M059J (cell line): Measurements from ENCODE around the gene DENND4B. TPM values are rescaled to one million over a fixed set of nuclear protein-coding genes. Genes with fewer than 3 reads are reported as not detected.

Experiments used
- DNase-seq: peaks from one replicate; pipeline ENCODE4 v3.0.0-alpha.2; 2012; ENCODE audit warnings: low read depth
- total RNA-seq: library from RNA; depleted of rRNA; stranded (reverse); fragments of >200 nt; shearing (Covaris generic); gene quantifications from 2 replicates; pipeline ENCODE4 v1.2.3, GENCODE V29; 2014

The DENND4B gene
- total RNA-seq, 1 experiment from 2014 or later = 8.4 TPM

- no peak for DNase-seq
Measured at GRCh38 chr1:153968408-153968807, 21.9 kb upstream of the DENND4B start.

GRCh38 chr1:153968000-153968363, 21.5 kb upstream of the DENND4B start:
- DNase-seq = no peak

GRCh38 chr1:153967107-153967999, 20.8 kb upstream of the DENND4B start, which contains the start of gene CREB3L4:
Gene CREB3L4, plus strand, starts transcription at chr1:153967902. Its CDS starts 624 bp downstream, at chr1:153968526.
- peak; percentile 98 for DNase-seq

DNA sequence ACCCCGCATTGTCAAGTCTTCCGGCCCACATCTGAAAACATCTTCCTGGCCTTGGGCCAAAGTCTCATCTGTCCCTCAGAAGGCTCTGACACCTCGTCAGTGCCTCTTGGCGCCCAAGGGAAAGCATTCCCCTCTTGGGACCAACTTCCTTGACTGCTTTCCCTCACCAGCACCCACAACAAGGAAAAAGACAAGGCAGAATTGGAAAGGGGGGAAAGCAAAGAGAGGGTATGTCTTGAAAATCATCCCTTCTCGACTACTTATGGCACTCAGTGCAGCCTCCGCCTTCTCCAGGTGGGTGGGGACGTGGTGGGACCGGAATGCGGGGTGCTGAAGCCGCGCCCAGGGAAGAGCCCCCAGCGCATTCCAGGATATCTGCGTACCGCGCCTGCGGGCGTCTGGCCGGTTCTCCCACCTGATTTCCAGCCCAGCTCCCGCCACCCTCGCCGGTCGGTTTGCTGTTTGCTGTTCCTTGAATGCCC, 17.4 kb upstream of the DENND4B start:
- DNase-seq = peak; percentile 70

DNA sequence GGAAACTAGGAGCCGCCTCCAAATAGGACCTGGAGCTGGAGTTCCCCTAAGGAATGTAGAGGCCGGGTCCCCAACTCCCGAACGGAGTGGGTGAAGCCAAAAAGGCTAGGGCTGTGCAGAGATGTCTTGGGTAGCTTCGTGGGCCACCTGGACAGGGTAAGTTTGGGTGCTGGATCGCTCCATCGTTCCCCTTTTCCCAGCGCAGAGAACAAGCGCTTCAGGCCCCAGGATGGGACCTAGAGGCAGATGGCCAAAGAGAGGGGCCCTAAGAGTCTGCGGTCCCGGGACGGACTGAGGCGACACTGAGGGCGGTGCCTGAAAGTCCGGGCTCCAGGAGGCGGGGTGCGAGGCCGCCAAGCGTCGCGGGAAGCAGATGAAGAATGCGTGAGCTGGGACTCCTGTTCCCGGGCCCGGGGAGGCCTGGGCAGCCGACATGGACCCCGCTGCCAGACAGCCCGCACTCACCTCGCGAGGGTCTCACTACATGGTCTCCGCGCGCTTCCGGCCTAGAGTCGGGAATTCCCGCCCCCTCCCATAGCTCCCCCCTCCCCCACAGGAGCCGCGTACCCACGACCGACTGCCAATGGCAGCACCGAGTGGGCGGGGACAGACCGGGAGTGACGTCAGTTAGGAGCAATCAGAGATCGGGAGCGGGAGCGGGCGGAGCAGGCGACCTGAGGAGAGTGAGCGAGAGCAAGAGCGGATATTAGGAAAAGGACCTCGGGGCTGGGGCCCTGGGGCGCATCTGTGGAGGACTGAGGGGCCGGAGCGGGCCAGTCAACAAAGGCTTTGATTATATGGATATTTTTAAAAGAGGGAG, 16.7 kb upstream of the DENND4B start, which contains the start of gene SLC39A1:
TSS of gene SLC39A1 (minus strand) at position 508 of the 820 bp plus-strand sequence. CDS start 822 bp downstream, outside the sequence.
- DNase-seq = peak; percentile 96

DNA sequence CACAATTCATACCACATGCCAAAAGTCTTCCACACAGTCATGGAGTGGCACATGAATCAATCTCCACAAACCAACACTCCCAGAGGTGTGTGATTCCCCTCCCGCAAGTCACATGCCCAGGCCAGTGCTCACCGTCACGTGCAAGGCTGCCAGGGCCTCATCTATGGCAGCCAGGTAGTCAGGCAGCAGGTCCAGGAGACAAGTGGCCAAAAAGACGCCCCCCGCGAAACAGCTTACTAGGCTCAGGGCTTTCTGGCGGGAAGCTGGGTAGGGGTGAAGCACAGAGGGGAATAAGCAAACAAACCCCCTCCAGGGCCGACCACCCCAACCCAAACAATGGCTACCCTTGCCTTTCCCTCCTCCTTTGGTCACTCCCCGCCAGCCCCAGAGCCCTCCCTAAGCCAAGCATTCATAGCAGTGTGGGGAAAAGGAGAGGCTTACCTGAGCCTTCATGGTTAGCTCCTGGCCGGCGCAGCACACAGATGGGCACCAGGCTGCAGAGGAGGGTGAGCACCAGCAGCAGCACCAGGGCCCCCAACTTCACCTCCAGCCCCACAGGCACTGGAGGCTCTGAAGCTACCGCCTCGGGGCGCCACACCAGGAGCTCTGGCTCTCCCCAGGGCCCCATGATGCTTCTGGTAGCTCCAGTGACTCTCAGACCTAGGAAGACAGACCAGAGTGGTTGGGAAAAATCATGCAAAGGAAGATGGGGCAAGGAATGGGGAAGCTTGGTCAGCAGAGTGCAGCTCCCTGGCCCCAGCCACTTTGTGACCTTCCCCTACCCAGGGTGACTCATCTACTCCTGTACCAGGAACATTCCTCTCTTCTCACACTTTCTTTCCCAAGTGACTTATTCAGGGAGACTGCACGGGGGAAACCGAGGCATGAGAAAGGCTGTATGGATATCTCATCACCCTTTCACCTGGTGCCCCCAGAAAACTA, 15.8 kb upstream of the DENND4B start:
- peak; percentile 82 for DNase-seq

- no peak for DNase-seq
Measured at GRCh38 chr1:153961421-153961820, 14.9 kb upstream of the DENND4B start.

- no peak for DNase-seq
Measured at GRCh38 chr1:153960206-153960605, 13.7 kb upstream of the DENND4B start.

- no peak for DNase-seq
Measured at GRCh38 chr1:153959454-153959853, 12.9 kb upstream of the DENND4B start.

DNA sequence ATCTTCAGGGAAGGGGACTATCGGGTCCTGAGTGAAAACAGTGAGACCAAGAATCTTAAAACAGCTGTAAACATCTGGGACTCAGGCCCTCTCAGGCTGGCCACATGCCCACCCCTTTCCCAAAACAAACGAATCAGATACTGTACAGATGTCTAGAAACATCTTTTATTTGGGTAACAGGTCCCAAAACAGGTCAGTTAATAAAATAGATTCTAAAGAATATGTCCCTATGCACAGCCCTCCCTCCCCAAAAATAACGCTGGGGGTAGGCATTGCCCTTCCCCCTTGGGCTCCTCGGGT, 12.4 kb upstream of the DENND4B start:
- DNase-seq = no peak

DNA sequence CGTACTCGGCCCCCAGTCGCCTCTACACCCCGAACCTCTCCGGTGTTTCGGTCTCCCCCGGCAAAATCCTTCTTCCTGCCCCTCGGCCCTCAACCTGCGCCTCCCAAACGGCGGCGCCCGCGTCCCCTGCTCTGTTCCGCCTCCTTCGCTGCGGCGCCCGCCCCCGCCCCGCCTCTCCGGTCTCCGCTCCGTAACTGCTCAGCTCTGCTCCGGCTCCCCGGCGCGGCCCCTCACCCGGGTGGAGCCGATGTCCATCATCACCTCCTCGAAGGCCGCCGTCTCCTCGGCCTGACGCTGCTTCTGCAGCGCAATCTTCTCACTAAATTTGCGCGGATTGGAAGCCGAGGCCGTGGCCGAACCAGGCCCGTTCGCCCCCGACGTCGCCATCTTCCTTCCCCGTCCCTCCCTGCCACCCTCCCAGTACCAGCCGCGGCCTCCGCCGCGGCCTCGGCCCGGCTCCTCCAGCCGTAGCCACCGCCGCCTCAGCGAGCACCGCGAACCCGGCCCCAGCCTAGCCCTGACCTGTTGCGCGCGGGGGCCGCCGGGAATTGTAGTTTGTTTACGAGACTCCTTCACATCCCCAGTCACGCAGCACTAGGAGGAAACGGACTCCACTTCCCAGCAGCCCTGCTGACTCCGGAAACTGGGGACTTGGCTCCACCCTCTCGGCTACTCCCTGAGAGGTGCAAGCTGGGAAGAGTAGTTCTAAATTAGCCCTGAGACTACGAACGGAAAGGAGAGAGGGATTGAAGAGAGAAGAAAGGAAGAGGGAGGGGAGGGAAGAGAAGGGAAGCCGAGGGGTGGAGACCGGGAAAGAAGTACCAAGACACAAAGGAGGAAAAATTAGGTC, 11.8 kb upstream of the DENND4B start, which contains the start of gene CRTC2:
TSS of gene CRTC2 (minus strand) at position 502 of the 850 bp plus-strand sequence. CDS start at position 387, 115 bp downstream.
- peak; percentile 99 for DNase-seq

DNA sequence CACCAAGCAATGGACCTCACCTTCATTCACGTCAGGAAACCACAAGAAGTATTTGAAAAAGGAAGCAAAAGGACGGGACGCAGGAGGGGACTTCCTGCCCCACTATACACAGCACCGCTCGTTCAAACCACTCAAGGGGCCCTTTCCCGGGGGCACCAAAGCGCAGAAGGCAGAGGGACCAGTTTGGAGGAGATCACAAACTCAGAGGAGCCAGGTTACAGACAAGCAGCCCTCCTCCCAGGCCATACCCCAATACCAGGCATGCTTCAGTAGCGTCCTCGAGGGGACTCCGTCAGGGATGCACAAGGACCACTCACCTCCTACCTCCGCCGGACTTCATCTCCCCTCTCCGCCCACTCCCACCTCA, 11.2 kb upstream of the DENND4B start:
- peak; percentile 43 for DNase-seq

DNA sequence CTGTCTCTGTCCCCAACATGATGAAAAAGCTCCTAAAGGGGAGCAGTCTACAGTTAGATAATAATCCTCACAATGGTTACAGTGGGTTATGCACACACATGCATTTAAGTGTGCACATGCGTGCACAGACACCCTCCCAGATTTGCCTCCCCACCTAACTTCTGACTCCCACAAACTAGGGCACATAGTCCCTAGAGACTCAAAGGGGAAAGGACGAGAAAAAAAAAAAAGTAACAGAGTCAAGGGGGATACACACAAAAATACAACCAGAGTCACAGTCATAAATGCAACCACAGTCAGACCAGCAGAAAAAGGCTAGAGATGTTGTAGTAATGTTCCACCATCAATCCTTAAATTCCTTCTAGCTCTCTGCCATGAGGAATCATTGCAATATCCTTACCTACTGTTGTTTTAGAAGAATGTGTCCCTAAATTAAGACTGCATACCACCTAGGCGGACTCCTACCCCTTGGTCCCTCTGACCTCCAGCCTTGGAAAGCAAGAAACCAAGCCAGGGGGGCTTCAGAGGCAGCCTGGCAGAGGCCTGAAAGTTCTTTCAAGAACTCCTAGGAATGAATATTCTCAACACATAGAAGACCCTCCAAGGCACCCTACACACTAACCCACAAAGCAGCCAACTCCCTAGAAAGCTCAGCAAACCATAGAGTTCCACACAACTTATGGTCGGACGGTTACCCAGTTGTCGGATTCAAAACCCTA, 10.6 kb upstream of the DENND4B start:
- DNase-seq = no peak

- no peak for DNase-seq
Measured at GRCh38 chr1:153954826-153955225, 8.3 kb upstream of the DENND4B start.

GRCh38 chr1:153953859-153954365, 7.4 kb upstream of the DENND4B start:
- DNase-seq = no peak

DNA sequence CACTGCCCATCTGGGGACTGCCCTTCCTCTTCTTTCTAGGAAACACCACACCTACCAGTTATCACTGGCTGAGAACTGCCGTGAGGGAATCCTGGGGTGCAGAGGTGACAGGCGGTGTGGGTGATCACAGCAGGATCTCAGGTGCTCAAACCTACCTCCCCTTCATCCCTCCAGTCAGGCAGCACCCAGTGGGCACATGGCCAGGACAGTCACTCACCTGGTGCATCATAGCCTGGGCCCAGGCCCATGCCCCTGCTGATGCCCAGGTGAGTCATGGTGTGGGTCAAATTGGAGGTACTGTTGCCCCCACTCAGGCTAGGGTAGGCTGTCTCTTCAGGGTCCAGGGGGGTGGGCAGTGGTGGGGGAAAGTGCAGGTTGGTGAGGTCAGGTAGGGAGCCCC, 5.3 kb upstream of the DENND4B start:
- no peak for DNase-seq

DNA sequence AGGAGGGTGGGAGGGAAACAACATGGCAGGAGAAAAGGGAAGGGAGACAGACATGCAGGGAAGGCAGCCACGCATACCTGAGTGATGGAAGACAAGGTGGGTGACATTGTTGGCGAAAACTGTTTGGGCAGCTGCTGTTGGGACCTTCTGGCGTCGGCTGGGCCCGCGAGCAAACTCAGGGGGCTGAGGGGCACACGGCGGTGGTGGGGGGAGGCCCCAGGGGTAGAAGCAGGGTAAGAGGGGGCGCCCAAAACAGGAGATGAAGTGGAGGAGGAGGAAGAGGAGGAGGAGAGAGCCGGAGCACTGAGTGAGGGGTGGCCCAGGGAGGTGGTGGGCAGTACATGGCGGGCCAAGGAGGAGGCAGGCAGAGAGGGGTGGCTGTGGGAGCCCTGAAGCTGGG, 4.7 kb upstream of the DENND4B start:
- DNase-seq = no peak

GRCh38 chr1:153945795-153946621, 510 bp downstream of the DENND4B start:
- DNase-seq = peak; percentile 62
